Measurements from ENCODE around the gene TNRC18. TPM values are rescaled to one million over a fixed set of nuclear protein-coding genes. Genes with fewer than 3 reads are reported as not detected.

TNRC18 gene
- total RNA-seq, 3 donors from 2014 or later (not counting 1 experiment from before 2014, with no cell fraction given), result 111 to 127 (median 124) TPM

DNA sequence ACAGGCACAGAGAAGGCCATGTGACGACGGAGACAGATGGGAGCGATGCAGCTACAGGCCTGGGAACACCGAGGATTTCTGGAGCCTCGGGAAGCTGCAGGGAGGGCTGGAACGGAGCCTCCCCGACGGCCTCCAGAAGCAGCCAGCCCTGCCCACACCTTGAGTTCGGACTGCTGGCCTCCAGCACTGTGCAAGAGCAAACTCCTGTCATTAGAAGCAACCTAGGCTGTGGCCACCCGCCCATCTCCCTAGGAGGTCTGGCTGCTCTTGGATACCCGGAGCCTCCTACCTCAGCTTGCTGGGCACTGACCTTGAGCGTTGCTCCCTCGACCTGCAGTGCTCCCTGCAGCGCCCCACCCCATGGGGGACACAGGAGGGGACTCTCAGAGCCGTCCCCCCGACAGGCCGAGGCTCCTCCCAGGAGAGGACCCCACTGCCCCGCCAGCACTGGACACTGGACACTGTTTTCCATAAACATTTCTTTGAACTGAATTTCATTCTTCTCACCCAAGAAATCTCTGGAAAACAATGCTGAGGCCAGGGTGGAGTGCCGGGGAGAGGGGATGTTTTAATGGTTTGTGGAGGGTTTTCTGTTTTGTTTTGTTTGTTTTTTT lies 22.5 kb upstream of the TNRC18 start:
- no peak overlapping the region for H3K27ac Mint-ChIP-seq
- intact Hi-C loops (cut with micrococcal nuclease), result no loop called here
- TF ChIP-seq, protein P1, sequence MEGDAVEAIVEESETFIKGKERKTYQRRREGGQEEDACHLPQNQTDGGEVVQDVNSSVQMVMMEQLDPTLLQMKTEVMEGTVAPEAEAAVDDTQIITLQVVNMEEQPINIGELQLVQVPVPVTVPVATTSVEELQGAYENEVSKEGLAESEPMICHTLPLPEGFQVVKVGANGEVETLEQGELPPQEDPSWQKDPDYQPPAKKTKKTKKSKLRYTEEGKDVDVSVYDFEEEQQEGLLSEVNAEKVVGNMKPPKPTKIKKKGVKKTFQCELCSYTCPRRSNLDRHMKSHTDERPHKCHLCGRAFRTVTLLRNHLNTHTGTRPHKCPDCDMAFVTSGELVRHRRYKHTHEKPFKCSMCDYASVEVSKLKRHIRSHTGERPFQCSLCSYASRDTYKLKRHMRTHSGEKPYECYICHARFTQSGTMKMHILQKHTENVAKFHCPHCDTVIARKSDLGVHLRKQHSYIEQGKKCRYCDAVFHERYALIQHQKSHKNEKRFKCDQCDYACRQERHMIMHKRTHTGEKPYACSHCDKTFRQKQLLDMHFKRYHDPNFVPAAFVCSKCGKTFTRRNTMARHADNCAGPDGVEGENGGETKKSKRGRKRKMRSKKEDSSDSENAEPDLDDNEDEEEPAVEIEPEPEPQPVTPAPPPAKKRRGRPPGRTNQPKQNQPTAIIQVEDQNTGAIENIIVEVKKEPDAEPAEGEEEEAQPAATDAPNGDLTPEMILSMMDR (IDR thresholded peaks at IDR 0.05), result no peak
- H3K9me3 ChIP-seq (ENCODE audit: control insufficient read depth, insufficient read depth, low read length), result no peaks in the 10 kb centered on the region
- no peaks in the 10 kb centered on the region for H3K27me3 Mint-ChIP-seq (ENCODE audit: low read depth in 2 of 2)
- 89% methylated on average over 19 of the region's 19 CpGs for WGBS (ENCODE audit: insufficient coverage)
- H3K27ac ChIP-seq (ENCODE audit: low read length), result no peak overlapping the region
- H3K4me3 ChIP-seq (ENCODE audit: low read length), result no peak overlapping the region
- H3K27me3 ChIP-seq (ENCODE audit: control insufficient read depth, insufficient read depth, low read length), result no peaks in the 10 kb centered on the region
- no peaks in the 10 kb centered on the region for H3K36me3 Mint-ChIP-seq
- no peak overlapping the region for H3K4me3 Mint-ChIP-seq
- peaks cover 6% of the 10 kb centered on the region for H3K4me1 ChIP-seq (ENCODE audit: control insufficient read depth, insufficient read depth, low read length)
- no peaks in the 10 kb centered on the region for H3K36me3 ChIP-seq (ENCODE audit: control insufficient read depth, insufficient read depth, low read length)
- no peaks in the 10 kb centered on the region for H3K9me3 Mint-ChIP-seq
- H3K4me1 Mint-ChIP-seq, result peaks cover 0 to 2% of the 10 kb centered on the region in 2 donors
- DNase-seq (no peak), ATAC-seq (no peak)

DNA sequence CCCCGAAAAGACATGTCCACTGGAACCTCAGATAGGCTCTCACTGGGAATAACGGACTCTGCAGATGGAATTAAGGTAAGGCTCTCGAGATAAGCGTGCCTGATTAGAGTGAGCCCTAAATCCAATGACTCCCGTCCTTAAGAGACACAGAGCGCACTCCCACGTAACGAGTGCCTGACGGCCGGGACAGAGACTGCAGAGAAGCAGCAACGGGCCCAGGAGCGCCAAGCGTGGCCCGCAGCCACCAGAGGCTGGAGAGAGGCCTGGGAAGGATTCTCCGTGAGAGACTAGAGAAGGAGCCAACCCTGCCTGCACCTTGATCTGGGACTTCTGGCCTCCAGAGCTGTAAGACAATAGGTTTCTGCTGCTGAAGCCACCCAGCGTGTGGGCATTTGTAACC lies 20.0 kb upstream of the TNRC18 start:
- Mint-ChIP-seq H3K36me3 (no peaks in the 10 kb centered on the region), H3K27me3 (ENCODE audit: low read depth in 2 of 2) (no peaks in the 10 kb centered on the region), H3K27ac (no peak overlapping the region), H3K4me3 (no peak overlapping the region), H3K9me3 (no peaks in the 10 kb centered on the region), H3K4me1 (no peaks in the 10 kb centered on the region)
- H3K27ac ChIP-seq (ENCODE audit: low read length), result no peak overlapping the region
- H3K4me1 ChIP-seq (ENCODE audit: control insufficient read depth, insufficient read depth, low read length), result no peaks in the 10 kb centered on the region
- DNase-seq (no peak), ATAC-seq (no peak)
- no peak overlapping the region for H3K4me3 ChIP-seq (ENCODE audit: low read length)
- 88% methylated on average over 16 of the region's 16 CpGs for WGBS (ENCODE audit: insufficient coverage)
- no peaks in the 10 kb centered on the region for H3K9me3 ChIP-seq (ENCODE audit: control insufficient read depth, insufficient read depth, low read length)
- intact Hi-C loops (cut with micrococcal nuclease), result no loop called here
- no peaks in the 10 kb centered on the region for H3K36me3 ChIP-seq (ENCODE audit: control insufficient read depth, insufficient read depth, low read length)
- no peaks in the 10 kb centered on the region for H3K27me3 ChIP-seq (ENCODE audit: control insufficient read depth, insufficient read depth, low read length)
- TF ChIP-seq, protein P1 (IDR thresholded peaks at IDR 0.05), result no peak

DNA sequence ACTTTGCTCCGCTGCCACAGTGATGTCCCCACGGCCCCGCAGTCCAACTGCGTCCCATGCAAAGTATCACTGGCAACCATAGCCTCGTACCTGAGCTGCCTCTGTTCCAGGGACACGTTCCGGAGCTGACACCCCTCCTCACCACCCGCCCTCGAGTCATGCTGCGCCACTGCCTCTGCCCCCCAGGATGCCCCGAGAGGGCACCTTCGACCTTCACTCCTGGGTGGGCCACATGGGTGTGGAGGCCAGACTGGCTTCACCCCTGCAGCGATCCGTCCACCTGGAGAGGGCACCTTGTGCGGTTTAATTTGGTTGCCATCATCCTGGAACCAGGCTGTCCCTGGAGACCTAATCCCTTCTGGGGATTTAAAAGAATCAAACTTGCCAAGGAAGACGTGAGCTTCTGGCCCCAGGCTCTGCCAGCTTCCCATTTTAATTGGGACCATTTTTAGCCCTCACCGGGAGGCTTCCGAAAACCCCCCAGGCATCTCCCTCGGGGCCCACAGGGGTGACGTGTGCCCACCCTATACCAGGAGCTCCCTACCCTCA lies 19.2 kb upstream of the TNRC18 start:
- H3K27me3 Mint-ChIP-seq (ENCODE audit: low read depth in 2 of 2), result no peaks in the 10 kb centered on the region
- no peaks in the 10 kb centered on the region for H3K36me3 Mint-ChIP-seq
- H3K27me3 ChIP-seq (ENCODE audit: control insufficient read depth, insufficient read depth, low read length), result no peaks in the 10 kb centered on the region
- intact Hi-C loops (cut with micrococcal nuclease), result no loop called here
- H3K27ac ChIP-seq (ENCODE audit: low read length), result no peak overlapping the region
- H3K9me3 ChIP-seq (ENCODE audit: control insufficient read depth, insufficient read depth, low read length), result no peaks in the 10 kb centered on the region
- no peaks in the 10 kb centered on the region for H3K36me3 ChIP-seq (ENCODE audit: control insufficient read depth, insufficient read depth, low read length)
- TF ChIP-seq, protein P1 (IDR thresholded peaks at IDR 0.05), result no peak
- ATAC-seq, result no peak
- no peak overlapping the region for H3K27ac Mint-ChIP-seq
- no peaks in the 10 kb centered on the region for H3K4me1 Mint-ChIP-seq
- H3K4me3 Mint-ChIP-seq, result no peak overlapping the region
- WGBS (ENCODE audit: insufficient coverage), result 94% methylated on average over 20 of the region's 20 CpGs
- no peak for DNase-seq
- H3K4me1 ChIP-seq (ENCODE audit: control insufficient read depth, insufficient read depth, low read length), result no peaks in the 10 kb centered on the region
- no peak overlapping the region for H3K4me3 ChIP-seq (ENCODE audit: low read length)
- no peaks in the 10 kb centered on the region for H3K9me3 Mint-ChIP-seq

Measured in natural killer cell (primary cell).